Motor neuron (in vitro differentiated cells): Measurements from ENCODE around the gene GUCD1. TPM values are rescaled to one million over a fixed set of nuclear protein-coding genes. Genes with fewer than 3 reads are reported as not detected.
"Not testable (repeated sequence)": the region's sequence is repeated elsewhere in the genome, so short reads cannot be mapped to it uniquely, and the experiment has no call there.

Experiments used
- ATAC-seq, 8 experiments: fragments of 200-7000 bp; cut with Tn5 transposase; replicated peaks in 6 of 8; 2 replicates each; pipeline ENCODE4 v1.8.0; 2021; ENCODE audit warnings: mild to moderate bottlenecking in 8 of 8, moderate library complexity in 8 of 8
- H3K27ac ChIP-seq, 2 donors: fragments of 250-450 bp; sonication (Bioruptor Pico); 2 replicates each; pipeline ENCODE4 v1.9.0; 2021; ENCODE audit warnings: antibody characterized with exemption in 2 of 2, mild to moderate bottlenecking in 2 of 2, moderate library complexity in 1 of 2
- H3K4me1 ChIP-seq, 2 donors: fragments of 250-450 bp; sonication (Bioruptor Pico); replicated peaks in 1 of 2; 2 replicates each; pipeline ENCODE4 v1.6.1; 2021; ENCODE audit warnings: antibody characterized with exemption in 2 of 2, mild to moderate bottlenecking in 2 of 2, moderate library complexity in 1 of 2
- H3K4me3 ChIP-seq, 5 donors: fragments of 250-450 bp; sonication (Bioruptor Pico); 2 replicates each; pipeline ENCODE4 v1.9.0; 2021; ENCODE audit warnings: antibody characterized with exemption in 5 of 5, mild to moderate bottlenecking in 5 of 5, moderate library complexity in 4 of 5
- WGBS, 10 experiments: fragments of 450-650 bp; shearing (Covaris generic); methylation state at CpG; one replicate each; pipeline ENCODE4 v1.0.0; 2022; 5-methylcytosine and 5-hydroxymethylcytosine counted together
- in situ Hi-C, 9 experiments: fragments of 400-800 bp; cut with MboI; loops; one replicate each; pipeline ENCODE4 v1.15.0; 2021; ENCODE audit warnings: low sequenced_read_pairs in 9 of 9, low pct_unique_long_range_greater_than_20kb in 2 of 9; ENCODE audit not compliant: unreplicated experiment in 9 of 9
- total RNA-seq, 8 experiments: library from RNA; unstranded; fragments of 300-600 nt; gene quantifications; 2 replicates each; pipeline versions ENCODE4 v1.2.3 to v1.2.4, GENCODE V29; 2022

GUCD1 gene
- 10 to 100 TPM; 24.1 to 96.2 (median 43.5) TPM for total RNA-seq

GRCh38 chr22:24554313-24555164 lies at the start of gene GUCD1:
Gene GUCD1 (minus strand): TSS chr22:24555138. CDS start chr22:24554991, 147 bp downstream.
- in situ Hi-C loops, result no loop called here
- ATAC-seq, result peak in 6 of 8 experiments; percentile 1 to 51 (median 36)
- 0 to 3% (median 0%) methylated on average over 4 to 10 of the region's 64 CpGs; no CpG with 5 or more reads in 4 of the 10 experiments for WGBS, 10 experiments
- peak within 1 kb of the TSS; percentile 74 to 99 (median 88) for H3K4me3 ChIP-seq
- peaks cover 12 to 19% of the 10 kb centered on the region in 2 donors for H3K4me1 ChIP-seq
- H3K27ac ChIP-seq, result peak within 1 kb of the TSS; percentile 83 to 91

DNA sequence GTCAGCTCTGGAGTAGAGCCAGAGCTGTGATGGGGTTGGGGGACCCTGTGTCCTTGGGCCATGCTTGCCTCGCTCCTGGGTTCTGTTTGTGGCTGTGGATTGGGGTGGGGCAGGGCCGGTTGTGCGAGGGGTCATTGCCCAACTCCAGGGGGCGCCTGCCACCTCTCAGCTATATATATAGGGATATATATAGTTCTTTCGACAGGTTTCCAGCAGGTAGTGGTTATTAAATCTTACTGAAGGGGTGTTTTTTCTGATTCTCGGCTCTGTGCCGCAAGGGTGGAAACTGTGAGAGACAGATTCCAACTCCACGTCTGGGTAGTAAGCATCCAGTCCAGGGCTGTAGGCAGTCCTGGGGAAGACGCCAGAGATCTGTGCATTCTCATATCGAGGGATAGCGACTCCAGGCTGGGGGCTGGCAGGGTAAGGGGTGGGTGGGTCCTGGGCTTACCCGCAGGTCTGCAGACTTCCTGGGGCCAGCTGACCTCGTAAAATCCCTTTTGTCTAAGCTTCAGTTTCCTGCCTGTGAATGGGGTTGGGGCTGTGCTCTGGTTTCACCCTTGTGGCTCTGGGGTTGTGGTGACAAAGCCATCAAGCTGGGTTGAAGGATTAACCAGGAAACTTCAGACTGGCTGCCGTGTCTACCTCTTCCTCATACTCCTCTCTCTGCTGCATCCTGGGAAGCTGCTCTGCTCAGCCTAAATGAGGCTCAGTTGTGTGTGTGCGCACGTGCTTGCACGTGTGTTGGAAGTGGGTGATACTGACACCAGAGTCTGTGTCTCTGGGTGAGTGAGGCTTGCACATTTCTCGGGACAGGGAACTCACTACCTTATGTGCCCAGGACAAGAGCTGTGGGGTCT lies 49.1 kb upstream of the GUCD1 start:
- in situ Hi-C loops, result not testable (repeated sequence)

DNA sequence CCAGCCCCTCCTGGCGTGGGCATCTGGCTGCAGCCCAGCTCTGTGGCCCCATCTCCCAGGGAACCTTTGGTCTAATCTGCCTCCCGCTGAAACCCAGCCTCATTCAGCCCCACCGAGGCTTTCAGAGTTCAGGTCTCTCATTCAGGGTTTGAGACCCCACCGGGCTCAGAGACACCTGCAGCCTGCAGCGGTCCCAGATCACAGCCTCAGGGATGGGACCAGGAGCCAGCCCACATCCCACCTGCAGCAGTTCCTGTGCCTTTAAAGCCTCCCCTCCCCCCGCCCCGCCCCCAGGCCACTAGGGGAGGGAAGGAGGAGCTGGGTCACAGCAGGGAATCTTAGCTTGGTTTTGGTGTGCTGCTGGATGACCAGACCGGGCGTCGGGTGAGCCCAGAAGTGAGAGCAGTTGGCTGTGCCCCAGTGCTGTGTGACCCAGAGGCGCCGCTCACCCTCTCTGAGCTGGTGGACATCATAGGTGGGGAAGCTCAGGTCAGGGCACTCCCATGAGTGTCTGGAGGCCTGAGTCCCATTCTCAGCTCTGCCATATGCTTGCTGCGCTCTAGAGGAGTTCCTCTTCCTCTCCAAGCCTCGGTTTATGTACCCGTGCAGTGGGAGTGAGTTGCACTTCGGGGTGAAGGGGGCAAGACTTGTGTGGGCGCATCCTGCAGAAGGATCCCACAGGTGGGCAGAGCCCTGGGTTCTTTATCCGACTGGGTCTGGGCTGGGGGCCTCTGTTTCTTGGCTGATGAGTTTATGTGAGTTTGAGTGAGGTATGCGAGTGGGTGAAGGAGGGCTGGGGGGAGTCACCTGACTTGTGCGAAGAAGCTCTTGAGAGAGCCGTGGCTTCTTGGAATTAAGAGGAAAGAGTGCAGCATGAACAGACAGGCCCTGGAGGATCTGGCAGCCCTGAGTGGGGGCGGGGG lies 48.2 kb upstream of the GUCD1 start, which contains the start of gene GGT1:
TSS of gene GGT1 (plus strand) at position 347 of the 923 bp plus-strand sequence. CDS start 7,889 bp downstream, outside the sequence.
- in situ Hi-C loops, H3K27ac ChIP-seq, H3K4me1 ChIP-seq, H3K4me3 ChIP-seq: not testable (repeated sequence)
- 100% methylated on average over 4 of the region's 22 CpGs; no CpG with 5 or more reads in 9 of the 10 experiments for WGBS, 10 experiments
- ATAC-seq, result peak in 4 of 8 experiments; percentile 1 to 25 (median 12)

More for the DNA sequence above, 49.1 kb upstream of the GUCD1 start:
- not testable (repeated sequence) for H3K27ac ChIP-seq, H3K4me3 ChIP-seq, H3K4me1 ChIP-seq
- peak in 6 of 8 experiments; percentile 10 to 57 (median 26) for ATAC-seq
- WGBS, 10 experiments, result 33% methylated on average over 1 of the region's 18 CpGs; no CpG with 5 or more reads in 9 of the 10 experiments

DNA sequence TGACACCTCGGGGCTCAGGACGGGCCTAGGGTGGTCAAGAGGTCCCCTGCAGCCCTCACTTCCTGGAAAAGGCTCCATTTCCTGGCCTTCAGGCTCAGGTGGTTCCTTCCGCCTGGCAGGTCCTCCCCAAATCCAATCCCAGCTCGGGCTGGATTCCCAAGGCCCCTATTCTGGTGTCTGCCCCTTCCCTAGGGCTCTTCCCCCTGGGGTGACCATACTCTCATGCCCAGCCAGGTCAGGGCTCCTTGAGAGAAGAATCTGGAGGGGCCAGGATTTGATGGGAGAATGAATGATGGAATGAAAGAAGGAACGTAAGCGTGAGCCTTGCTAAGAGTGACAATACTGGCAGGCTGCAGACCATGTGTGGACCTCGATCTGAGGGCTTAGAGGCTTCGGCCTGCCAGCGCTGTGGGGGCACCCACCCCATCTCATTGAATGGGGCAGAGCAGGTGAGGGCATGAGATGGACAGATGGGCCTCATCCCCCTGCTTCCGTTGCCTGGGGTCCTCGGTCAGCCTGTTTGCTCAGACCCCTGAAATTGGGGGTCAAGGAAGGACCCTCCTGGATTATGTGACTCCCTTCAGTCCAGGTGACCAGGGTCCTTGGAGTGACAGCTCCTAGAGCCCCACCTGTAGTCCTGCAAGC lies 47.3 kb upstream of the GUCD1 start:
- in situ Hi-C loops, ATAC-seq: not testable (repeated sequence)

GRCh38 chr22:24601217-24602104 lies 46.5 kb upstream of the GUCD1 start:
- Histone ChIP-seq H3K4me3 (no peak overlapping the region), H3K27ac (no peak overlapping the region), H3K4me1 (peaks cover 0 to 4% of the 10 kb centered on the region in 2 donors)
- in situ Hi-C loops, result no loop called here
- ATAC-seq, result no peak
- 46 to 48% methylated on average over 4 of the region's 12 CpGs; no CpG with 5 or more reads in 8 of the 10 experiments for WGBS, 10 experiments

More for the DNA sequence above, 47.3 kb upstream of the GUCD1 start:
- WGBS, 10 experiments, result 92 to 100% (median 95%) methylated on average over 1 to 4 of the region's 11 CpGs; no CpG with 5 or more reads in 7 of the 10 experiments
- H3K4me3 ChIP-seq, H3K27ac ChIP-seq, H3K4me1 ChIP-seq: not testable (repeated sequence)

DNA sequence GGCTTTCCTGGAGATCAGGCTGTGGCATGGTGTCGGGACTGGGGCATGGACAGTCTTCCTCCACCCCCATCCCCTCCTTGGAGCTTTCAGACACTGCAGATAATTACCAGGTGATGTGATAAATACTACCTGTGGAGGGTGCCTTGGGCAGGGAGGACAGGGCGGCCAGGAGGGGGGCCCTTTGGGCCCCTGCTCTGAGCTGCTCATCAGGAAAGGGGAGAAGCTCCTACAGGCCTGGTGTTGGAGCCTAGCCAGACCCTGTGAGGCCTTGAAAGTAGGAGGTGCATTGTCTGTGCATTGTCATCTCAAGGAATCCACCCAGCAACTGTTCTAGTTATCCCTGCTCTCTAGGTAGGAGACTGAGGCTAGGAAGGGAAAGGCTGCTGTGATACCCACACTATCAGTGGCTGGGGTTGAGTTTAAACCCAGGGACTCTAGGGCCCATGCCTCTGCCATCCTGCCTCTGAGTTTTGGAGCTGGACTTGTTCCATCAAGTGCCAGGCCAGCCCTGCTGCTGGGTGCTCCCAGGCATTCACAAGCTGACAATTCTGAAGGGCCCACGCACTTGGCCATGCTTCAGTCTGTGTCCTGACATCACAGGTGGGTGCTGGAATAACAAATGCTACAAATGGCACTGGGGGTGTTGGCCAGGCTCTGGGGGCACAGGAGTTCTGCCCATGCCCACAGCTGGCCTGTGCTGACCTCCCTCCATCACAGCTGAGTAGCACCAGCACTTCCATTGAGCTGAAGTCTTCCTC lies 45.2 kb upstream of the GUCD1 start:
- H3K4me3 ChIP-seq, in situ Hi-C loops, H3K4me1 ChIP-seq, H3K27ac ChIP-seq: not testable (repeated sequence)
- whole genome bisulfite sequencing, 10 experiments, result 0 to 100% (median 75%) methylated on average over 1 of the region's 3 CpGs; no CpG with 5 or more reads in 7 of the 10 experiments
- peak in 3 of 8 experiments; percentile 35 to 76 (median 68) for ATAC-seq

DNA sequence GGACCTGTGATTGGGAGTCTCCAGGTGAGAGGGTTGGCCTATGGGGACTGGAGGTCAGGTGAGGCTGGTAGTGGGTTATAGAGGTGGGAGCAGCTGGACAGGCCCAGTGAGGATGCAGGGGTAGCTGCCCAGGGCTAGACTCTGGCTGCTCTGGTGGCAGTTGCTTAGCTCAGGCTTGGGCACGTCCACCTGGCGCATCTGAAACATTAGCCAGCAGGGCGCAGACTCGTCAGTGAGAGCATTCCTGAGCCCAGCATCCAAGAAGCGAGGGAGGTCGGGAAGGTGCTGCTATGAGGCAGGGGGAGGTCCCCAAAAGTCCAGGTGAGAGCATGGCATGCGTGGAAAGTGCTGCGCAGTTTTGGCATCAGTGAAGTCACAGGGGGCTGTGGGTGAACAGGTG lies 44.6 kb upstream of the GUCD1 start:
- 60 to 100% (median 73%) methylated on average over 1 to 3 of the region's 8 CpGs; no CpG with 5 or more reads in 6 of the 10 experiments for WGBS, 10 experiments
- H3K27ac ChIP-seq, result no peak overlapping the region
- in situ Hi-C loops, result no loop called here
- H3K4me3 ChIP-seq, result no peak overlapping the region
- peaks cover 3 to 7% of the 10 kb centered on the region in 2 donors for H3K4me1 ChIP-seq
- peak in 1 of 8 experiments; percentile 20 for ATAC-seq

- peaks cover 14 to 19% of the 10 kb centered on the region in 2 donors for H3K4me1 ChIP-seq
- H3K27ac ChIP-seq, ATAC-seq, H3K4me3 ChIP-seq, in situ Hi-C loops: not testable (repeated sequence)
- WGBS, 10 experiments, result 40 to 77% (median 60%) methylated on average over 1 to 6 of the region's 9 CpGs; no CpG with 5 or more reads in 5 of the 10 experiments
These were observed 42.1 kb upstream of the GUCD1 start for GRCh38 chr22:24597076-24597475.

GRCh38 chr22:24595863-24596262 lies 40.9 kb upstream of the GUCD1 start:
- WGBS, 10 experiments, result 50 to 100% (median 92%) methylated on average over 1 to 3 of the region's 4 CpGs; no CpG with 5 or more reads in 2 of the 10 experiments
- no peak for ATAC-seq
- no peak overlapping the region for H3K4me3 ChIP-seq
- no peak overlapping the region for H3K27ac ChIP-seq
- peaks cover 17 to 21% of the 10 kb centered on the region in 2 donors for H3K4me1 ChIP-seq
- in situ Hi-C loops, result no loop called here

DNA sequence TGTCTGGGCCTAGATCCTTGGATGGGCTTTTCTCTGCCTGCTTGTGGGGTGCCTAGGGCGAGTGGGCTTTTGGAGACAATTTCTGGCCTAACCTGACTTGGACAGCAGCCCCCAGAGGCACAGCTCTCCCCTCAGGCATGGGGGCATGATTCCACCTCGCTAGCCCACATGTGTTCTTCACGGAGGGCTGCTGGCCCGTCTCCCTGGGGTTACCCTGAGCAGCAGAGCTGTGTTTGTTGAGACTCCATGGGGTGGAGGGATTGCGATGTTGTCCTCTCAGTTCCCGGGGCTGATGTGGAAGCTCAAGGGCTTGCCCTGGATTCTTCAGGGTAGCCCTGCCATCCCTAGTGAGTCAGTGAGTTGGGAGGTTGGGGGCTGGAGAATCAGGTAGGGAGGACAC lies 40.3 kb upstream of the GUCD1 start:
- Histone ChIP-seq H3K4me1 (peaks cover 17 to 21% of the 10 kb centered on the region in 2 donors), H3K27ac (no peak overlapping the region), H3K4me3 (no peak overlapping the region)
- no peak for ATAC-seq
- no CpG with 5 or more reads among the region's 6 CpGs for WGBS, 10 experiments
- in situ Hi-C loops, result no loop called here
